ENCODE data around the gene ZNF593OS. TPM values are rescaled to one million over a fixed set of nuclear protein-coding genes. Genes with fewer than 3 reads are reported as not detected.

ZNF593OS gene
- total and polyA plus RNA-seq, 10 of the 15 experiments (the other 5 are each of a cell fraction or from before 2014, with no cell fraction given): 0.16 to 1.7 (median 0.59) TPM; not detected in 6

DNA sequence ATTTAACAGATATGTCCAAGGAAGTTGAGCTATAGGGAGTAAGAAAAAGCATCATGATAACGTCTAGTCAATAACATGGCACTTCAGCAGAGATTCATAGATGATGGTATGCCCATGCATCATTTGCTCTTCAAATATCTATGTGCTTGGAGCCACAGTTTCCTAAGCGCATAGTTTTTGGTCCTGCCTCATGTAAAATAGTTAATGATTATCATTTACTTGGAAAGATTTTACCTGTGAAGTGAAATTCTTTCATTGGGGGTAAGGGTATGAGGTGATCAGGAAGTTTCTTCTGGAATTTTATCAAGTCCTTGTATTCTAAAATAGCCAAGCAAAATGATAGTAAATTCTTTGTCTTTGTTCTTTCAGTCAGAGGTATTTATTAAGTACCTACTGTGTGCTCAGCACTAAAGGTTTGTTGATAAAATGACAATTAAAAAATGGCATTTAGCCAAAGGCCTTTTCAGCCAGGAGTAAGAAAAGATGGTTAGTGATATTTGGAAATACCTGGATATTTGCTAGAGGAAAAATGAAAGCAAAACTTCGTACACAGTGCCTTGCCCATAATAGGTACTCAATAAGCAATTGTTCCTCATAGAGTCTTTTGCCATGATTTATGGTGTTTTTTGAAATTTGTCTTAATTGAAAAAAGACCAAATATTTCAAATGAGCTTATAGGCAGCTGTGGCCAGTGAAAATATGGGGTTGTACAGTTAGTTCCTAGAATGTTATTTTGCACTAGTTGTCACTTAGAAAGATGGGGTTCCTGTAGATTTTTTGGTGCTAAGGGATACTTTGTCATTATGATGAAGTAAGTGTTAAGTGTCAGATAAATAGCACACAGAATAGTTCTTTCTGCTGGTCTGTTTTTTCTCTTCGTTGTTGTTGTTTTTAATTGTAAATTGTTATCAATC lies 47.0 kb downstream of the ZNF593OS start:
- DNase-seq (ENCODE audit: low read depth, low spot score): no peak
- CTCF ChIA-PET: interaction anchor here (0.5 to 8.3 kb wide), 5 partner anchors 11 to 1366 kb away, joined by 3 to 92 read pairs (median 7); partner anchors contain the start of gene CEP85
- Histone ChIP-seq H3K27me3 (replicated peaks in 1 of 2; ENCODE audit: control insufficient read depth in 2 of 2, insufficient read depth in 2 of 2, low read length in 1 of 2) (no peaks in the 10 kb centered on the region), H3K4me2 (ENCODE audit: control insufficient read depth, insufficient read depth) (no peak overlapping the region), H3K4me3 (no peak overlapping the region), H4K20me1 (ENCODE audit: control insufficient read depth, insufficient read depth) (no peaks in the 10 kb centered on the region), H3K36me3 (ENCODE audit: control insufficient read depth in 2 of 2, insufficient read depth in 2 of 2, low read length in 1 of 2) (peaks cover 0 to 6% of the 10 kb centered on the region in 2 experiments; a peak in 1 of 4 replicates), H3K9me3 (replicated peaks; ENCODE audit: control insufficient read depth, insufficient read depth, low read length) (no peaks in the 10 kb centered on the region), H3K27ac (ENCODE audit: control insufficient read depth, insufficient read depth) (no peak overlapping the region), H2AFZ (ENCODE audit: control insufficient read depth, low read depth, low read length) (no peak overlapping the region), H3K9ac (ENCODE audit: control insufficient read depth, insufficient read depth, low read length) (no peak overlapping the region), H3K4me1 (ENCODE audit: control insufficient read depth, insufficient read depth, low read length) (peaks cover 4% of the 10 kb centered on the region), H3K79me2 (ENCODE audit: control insufficient read depth, insufficient read depth, low read length) (no peaks in the 10 kb centered on the region; the same call in 1 of the 2 replicates)
- WGBS (ENCODE audit: insufficient coverage, insufficient replicate concordance, low lambda C conversion rate, missing lambda C conversion rate): 92% methylated on average over 4 of the region's 4 CpGs
- intact Hi-C loops (cut with micrococcal nuclease; ENCODE audit: unreplicated experiment) (no loop called here), in situ Hi-C loops (cut with MboI) (no loop called here)
- no peak for FAIRE-seq
- POLR2A ChIA-PET: interaction anchor here (1.1 kb wide), 1 partner anchor 11 kb away, joined by 3 read pairs; no protein-coding TSS in a partner anchor
- no peak for ATAC-seq
- RAD21 ChIA-PET (ENCODE audit: unreplicated experiment): interaction anchor here (0.7 to 2.2 kb wide), 3 partner anchors 20 to 109 kb away, joined by 3 to 13 read pairs (median 3); no protein-coding TSS in a partner anchor
- SMC1A ChIA-PET (ENCODE audit: uncharacterized antibody, unreplicated experiment): interaction anchor here (0.6 to 2.3 kb wide), 6 partner anchors 12 to 258 kb away, joined by 3 to 14 read pairs (median 4); no protein-coding TSS in a partner anchor
- BruUV-seq (replicated peaks): TSS peak; percentile 16
- no peak for TF ChIP-seq PAX5 (IDR thresholded peaks at IDR 0.05; ENCODE audit: borderline replicate concordance, low read depth, low read length)

All from GM12878 (cell line).